Fibroblast of pulmonary artery (primary cell): ENCODE results near the gene WFDC2.
A peak's percentile ranks its signal among the peaks of the same experiment; 100 is the strongest.

Source experiments
- DNase-seq: peaks from one replicate; pipeline ENCODE4 v3.0.0-alpha.2; 2010; ENCODE audit warnings: low read depth
- H3K4me3 ChIP-seq: replicated peaks from 2 replicates; pipeline ENCODE4 v1.5.1; 2011; ENCODE audit warnings: low read depth, mild to moderate bottlenecking, control low read depth, low read length, moderate library complexity
- TF ChIP-seq, protein P1 (sequence below): IDR thresholded peaks from 2 replicates; pipeline ENCODE4 v1.5.1; 2011; ENCODE audit warnings: mild to moderate bottlenecking, control low read depth, low read length, inconsistent platforms; ENCODE audit errors: missing control alignments

The WFDC2 gene

DNA sequence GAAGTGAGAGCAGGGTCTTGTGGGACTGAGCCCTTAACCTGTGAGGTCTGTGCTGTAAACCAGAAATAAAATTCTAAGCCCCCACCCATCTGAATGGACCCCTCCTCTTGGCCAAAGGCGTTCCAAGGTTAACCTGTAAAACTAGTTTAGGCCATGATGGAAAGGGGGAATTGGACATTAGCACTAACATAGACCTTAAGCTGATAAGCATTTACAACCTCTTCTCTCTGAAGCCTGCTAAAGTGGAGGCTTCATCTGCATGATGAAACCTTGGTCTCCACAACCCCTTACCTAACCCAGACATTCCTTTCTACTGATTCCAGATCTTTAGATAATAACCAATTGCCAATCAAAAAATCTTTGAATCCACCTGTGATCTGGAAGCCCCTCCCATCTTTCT is 27.8 kb upstream of the WFDC2 start:
- TF ChIP-seq, protein P1, sequence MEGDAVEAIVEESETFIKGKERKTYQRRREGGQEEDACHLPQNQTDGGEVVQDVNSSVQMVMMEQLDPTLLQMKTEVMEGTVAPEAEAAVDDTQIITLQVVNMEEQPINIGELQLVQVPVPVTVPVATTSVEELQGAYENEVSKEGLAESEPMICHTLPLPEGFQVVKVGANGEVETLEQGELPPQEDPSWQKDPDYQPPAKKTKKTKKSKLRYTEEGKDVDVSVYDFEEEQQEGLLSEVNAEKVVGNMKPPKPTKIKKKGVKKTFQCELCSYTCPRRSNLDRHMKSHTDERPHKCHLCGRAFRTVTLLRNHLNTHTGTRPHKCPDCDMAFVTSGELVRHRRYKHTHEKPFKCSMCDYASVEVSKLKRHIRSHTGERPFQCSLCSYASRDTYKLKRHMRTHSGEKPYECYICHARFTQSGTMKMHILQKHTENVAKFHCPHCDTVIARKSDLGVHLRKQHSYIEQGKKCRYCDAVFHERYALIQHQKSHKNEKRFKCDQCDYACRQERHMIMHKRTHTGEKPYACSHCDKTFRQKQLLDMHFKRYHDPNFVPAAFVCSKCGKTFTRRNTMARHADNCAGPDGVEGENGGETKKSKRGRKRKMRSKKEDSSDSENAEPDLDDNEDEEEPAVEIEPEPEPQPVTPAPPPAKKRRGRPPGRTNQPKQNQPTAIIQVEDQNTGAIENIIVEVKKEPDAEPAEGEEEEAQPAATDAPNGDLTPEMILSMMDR, result no peak
- H3K4me3 ChIP-seq, result no peak overlapping the region
- no peak for DNase-seq

DNA sequence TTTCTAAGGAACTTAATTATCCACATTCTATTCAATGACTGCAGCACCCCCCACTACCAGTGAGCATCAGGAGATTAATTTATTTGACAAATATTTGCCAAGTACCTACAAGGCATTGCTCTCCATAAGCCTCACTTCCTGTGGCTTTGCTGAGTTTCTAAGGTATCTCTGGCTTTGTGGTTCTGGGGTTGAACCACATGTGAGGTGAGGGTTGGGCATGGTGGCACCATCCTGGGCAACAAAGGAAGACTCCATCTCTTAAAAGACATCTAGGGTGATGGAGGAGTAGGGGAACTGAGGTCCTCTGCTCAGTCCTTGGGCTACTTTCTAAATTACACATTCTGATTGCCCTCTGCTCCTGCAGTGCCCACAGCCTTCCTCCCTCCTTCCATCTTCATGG is 25.5 kb upstream of the WFDC2 start:
- DNase-seq, result no peak
- TF ChIP-seq, protein P1, result no peak
- no peak overlapping the region for H3K4me3 ChIP-seq

DNA sequence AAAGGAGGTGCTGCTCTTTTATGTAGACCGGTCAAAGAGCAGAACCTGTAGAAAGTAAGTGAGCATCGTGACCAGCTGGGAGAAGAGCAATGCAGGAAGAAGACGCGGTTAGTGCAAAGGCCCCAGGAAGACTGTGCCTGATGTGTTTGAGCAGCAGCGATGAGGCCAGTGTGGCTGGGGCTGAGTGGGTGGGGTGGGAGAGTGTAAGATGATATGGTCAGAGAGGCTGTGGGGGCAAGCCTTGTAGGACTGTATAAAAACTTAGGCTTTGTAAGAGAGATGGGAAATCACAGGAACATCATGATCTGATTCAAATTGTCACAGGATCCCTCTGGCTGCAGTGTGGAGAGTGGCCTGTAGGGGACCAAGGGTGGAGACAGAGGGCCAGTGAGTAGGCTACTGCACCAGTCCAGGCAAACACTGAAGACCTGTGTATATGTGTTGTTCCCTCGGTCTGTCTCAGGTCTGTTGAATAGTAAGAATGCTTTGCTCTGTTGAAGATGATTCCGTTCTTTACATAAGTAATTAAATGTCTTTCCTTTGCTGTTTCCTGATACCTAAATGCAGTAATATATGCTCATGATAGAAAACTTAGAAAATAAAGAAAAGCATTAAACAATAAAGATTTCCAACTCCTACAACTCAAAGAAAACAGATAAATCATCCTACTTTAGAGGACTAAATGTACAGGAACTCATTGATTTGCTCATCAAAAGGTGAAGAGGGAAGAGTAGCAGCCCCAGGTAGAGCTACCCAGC is 23.6 kb upstream of the WFDC2 start:
- TF ChIP-seq, protein P1, result peak; percentile 55
- H3K4me3 ChIP-seq, result no peak overlapping the region
- peak; percentile 21 for DNase-seq

DNA sequence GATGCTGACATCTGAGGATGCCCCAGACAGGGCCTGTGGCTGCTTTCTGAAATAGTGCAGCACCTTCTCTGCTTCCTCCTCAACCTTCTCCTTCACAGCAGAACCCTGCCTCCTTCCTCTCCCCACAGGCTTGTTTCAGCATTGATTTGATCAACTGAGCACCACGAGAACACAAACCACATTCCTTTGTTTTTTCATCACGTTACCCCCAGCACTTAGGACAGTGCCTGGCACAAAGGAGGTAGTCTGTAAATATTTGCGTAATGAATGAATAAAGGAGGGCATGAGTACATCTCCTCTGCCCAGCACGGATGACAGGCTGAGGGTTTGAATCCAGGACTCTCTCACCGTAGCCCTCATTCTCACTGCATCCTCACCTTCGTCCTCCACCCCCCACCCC is 21.3 kb upstream of the WFDC2 start:
- TF ChIP-seq, protein P1, result no peak

DNA sequence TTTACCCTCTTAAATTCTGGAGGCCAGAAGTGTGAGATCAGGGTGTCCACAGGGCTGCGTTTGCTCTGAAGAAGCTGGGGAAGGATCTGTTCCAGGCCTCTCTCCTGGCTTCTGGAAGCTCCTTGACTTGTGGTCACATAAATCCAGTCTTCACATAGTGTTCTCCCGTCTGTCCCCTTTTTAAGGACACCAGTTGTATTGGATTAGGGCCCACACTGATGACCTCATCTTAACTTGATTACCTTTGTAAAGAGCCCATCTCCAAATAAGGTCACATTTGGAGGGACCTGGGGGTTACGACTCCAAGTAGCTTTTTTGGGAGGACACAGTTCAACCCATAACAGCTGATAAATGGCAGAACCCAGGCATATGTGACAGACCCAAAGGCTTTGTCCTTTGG is 20.0 kb upstream of the WFDC2 start:
- DNase-seq, result no peak
- TF ChIP-seq, protein P1, result no peak
- no peak overlapping the region for H3K4me3 ChIP-seq

More for the DNA sequence above, 21.3 kb upstream of the WFDC2 start:
- no peak overlapping the region for H3K4me3 ChIP-seq
- DNase-seq, result no peak

DNA sequence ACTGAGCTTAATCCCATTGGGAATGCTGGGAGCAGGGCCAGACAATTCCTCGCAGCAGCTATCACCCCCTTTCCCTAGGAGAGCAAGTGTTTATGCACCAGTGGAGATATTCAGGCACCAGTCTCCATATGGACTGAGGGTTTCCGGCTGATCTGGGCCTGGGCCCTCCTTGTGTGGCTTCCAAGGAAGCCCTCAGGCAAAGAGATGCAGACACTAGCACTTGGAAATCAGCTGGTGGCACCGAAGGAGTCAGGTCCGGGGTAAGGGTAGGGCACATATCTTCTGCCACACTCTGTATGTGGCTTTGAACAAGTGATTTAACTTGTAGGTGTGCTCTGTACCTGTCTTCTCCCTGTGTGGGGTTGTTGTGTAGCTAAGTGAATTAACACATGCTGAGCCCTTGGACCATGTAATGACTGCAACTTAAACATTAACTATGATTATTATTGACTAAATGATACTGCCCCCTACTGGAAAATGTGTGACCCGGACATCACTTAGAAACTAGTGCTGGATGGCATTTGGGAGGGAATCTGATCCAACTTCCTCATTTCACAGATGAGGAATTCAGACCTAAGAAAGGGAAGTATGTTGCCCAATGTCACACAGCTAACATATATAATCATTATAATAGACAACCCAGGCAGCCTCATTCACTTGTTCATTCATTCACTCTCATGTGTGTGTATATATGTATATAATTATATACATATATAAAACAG is 19.3 kb upstream of the WFDC2 start:
- peak; percentile 71 for DNase-seq
- TF ChIP-seq, protein P1, result peak; percentile 73
- H3K4me3 ChIP-seq, result no peak overlapping the region
